HG02973 (cell line): ENCODE data around the gene AP2A2.

Source experiments
- ATAC-seq: cut with Tn5 transposase; IDR thresholded peaks from one replicate; pipeline ENCODE4 v1.9.1; 2021; ENCODE audit warnings: moderate library complexity; ENCODE audit not compliant: unreplicated experiment

The AP2A2 gene

DNA sequence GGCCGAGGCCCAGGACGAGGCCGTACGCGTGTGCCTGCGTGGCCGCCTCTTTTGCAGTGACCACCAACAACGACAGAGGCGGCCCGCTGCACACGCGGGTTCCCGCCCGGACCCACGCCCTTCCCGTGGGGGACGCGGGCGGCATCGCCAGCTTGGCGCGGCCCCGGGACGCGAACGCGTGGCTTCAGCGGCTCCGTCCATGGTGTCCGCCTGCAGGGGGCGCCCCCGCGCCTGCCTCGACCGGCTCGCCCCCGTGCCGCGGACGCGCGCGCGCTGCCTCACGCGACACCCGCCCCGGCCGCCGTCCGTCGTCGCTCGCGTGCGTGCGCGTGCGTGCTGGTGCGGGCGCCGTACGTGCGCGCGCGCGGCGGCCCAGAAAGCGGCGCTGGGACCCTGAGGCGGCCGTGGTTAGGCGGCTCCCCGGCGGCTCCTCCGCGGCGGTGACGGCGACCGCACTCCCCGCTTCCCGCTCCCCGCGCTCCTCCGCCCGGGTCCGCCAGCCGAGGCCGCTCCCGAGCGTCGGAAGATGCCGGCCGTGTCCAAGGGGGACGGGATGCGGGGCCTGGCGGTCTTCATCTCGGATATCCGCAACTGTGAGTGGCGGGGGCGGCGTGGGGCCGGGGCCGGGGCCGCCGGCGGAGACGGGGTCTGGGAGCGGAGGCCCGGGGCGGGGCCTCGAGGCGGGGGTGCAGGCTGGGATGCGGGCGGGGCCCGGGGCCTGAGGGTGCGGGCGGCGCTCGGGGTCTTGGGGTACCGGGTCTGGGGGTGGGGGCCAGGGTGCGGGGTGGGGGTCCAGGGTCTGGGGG, at the start of gene AP2A2:
Gene AP2A2, plus strand, starts transcription at position 375 of the 806 bp plus-strand sequence. Its CDS starts 152 bp downstream, at position 527.
- ATAC-seq = peak; percentile 63

DNA sequence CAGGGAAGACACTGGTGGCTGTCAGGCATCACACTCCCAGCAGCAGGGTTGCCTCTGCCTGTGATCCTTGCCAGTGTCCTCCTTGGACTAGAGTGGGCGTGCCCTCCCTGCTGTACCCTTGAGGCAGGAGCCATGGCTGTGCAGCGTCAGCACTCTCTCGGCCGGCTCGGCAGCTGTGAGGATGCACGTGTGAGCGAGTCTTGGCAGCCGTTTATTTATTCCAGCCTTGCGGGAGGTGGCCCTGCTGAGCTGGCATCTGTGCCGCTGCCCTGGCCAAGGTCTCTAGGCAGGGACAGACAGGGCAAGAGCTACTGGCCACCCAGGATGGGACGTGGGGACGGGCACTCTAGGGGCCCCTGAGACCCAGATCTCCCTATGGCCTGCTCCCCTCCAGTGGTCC, 49.1 kb upstream of the AP2A2 start:
- ATAC-seq = no peak

- ATAC-seq = no peak
Measured at GRCh38 chr11:877565-877964, 48.1 kb upstream of the AP2A2 start.

GRCh38 chr11:880447-880846, 45.2 kb upstream of the AP2A2 start:
- no peak for ATAC-seq

- no peak for ATAC-seq
Measured at GRCh38 chr11:882596-882995, 43.1 kb upstream of the AP2A2 start.

DNA sequence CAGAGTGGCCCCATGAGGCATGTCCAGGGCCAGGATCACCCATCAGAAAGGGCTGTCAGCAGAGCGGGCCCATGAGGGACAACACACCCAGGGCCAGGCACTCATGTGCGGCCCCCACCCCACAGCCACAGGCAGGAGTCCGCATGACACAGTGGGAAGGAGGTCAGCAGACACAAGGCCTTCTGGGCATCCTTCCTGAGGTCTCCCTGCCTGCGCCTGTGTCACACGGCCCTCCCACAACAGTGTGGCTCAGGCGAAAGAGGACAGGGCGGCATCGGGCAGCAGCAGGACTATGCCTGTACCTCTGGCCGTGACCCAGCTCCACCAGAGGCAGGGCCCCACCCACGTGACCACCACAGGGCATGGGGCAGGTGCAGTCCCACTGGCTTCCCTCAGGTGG, 42.1 kb upstream of the AP2A2 start:
- ATAC-seq = no peak

DNA sequence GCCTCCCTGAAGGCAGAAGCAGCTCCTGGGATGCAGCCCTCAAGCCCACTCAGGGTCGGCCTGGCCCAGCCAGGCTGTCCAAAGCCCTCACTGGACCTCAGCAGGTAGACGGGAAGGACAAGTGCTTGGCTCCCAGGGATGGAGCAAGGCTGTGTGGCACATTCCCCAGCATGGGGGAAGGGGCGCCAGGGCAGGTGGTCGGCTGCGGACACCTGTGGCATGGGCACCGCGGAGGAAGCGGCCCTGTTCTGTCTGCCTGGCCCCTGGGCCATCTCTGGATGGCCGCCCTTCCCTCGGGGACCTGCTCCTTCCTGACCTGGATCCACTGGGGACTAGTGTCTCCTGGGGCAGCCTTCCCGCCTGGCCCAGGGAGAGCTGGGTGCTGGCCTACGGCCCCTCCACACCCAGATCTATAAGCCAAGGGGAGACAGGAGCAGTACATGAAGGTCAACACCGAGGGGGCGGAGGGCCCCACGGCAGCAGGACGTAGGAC, 41.0 kb upstream of the AP2A2 start:
- ATAC-seq = no peak

DNA sequence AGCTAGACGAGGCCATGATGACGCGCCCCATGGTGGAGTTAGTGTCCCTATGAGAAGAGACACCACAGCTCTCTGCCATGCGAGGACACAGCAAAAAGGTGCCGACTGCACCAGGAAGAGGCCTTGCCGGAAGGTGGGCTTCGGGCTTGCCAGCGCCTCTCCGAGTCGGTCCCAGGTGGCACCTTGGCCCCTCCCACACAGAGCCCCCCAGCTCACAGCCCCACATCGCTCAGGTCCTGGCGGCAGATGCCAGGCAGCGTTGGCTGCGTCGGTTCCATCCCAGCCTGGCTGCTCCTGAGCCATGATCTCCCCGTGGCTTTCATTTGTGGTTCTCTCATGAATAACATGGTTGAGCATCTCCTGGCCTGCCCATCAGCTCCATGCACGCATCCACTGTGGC, 39.1 kb upstream of the AP2A2 start:
- no peak for ATAC-seq

DNA sequence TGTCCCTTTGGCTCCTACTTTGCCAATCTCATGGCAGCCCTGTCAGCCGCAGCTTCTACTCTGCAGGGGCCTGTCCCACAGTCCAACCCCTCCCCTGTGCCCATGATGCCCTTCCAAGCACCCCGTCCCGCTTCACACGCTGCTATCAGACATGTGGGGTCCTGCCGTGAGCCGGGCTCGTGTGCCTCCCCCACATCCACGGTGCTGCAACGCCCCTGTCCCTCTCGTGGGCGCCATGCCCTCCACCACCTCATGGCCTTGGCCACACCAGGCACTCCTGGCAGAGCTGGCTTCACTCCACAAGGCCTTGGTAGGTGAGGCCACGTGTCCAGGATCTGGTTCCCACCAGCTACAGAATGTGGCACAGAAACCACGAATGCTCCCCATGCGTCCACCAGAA, 38.1 kb upstream of the AP2A2 start:
- no peak for ATAC-seq

DNA sequence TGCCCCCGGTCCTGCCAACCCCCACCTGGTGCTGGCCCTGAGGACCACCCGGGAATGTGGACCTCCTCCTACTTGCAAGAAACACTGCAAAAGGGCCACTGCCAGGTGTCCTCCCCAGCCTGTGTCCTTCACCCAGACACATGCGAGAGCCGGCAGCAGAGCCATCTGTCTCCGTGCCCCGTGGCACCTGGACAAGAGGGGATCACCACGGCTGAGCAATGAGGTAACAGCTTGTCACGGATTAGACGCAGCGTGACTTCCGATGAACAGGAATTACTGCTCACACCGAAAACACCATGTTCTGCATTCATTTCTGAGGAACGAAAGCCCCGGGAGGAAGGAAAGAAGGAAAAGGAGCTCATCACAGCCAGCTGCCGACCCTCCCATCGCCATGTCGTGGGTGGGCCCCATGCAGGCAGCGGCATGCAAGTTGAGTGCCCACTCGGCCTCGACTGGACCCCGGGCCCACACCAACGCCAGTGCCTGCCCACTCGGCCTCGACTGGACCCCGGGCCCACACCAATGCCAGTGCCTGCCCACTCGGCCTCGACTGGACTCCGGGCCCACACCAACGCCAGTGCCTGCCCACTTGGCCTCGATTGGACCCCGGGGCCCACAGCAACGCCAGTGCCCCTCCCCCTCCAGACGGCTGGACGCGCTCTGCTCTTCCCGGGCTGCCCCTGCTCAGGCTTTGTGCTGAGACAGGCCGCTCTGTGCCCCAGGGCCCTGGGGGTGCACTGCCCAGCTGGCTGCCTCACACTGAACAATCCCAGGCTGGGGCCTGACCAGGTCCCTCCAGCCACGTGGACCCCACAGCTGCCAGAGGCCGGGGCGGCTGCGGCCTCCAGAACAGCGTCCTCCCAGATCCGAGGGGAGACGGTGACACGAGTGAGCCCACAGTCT, 37.1 kb upstream of the AP2A2 start:
- ATAC-seq = no peak

DNA sequence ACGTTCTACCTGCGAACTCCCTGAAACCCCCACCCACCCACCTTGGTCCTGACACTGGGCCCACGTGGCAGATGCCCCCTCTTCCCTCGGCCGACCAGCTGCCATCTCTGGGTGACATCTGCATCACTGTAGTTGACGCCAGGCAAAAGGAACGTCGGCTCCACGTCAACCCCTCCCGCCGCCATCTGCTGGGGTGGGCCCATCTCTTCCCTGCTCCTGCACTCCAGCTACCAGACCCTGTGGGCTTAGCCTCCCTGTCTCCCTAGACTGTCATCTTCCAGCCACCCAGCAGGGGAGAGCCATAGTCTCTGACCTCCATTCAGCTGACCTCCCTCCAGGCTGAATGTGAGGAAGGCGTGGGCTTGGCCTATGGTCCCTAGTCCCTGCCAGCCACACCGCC, 36.4 kb upstream of the AP2A2 start:
- no peak for ATAC-seq

DNA sequence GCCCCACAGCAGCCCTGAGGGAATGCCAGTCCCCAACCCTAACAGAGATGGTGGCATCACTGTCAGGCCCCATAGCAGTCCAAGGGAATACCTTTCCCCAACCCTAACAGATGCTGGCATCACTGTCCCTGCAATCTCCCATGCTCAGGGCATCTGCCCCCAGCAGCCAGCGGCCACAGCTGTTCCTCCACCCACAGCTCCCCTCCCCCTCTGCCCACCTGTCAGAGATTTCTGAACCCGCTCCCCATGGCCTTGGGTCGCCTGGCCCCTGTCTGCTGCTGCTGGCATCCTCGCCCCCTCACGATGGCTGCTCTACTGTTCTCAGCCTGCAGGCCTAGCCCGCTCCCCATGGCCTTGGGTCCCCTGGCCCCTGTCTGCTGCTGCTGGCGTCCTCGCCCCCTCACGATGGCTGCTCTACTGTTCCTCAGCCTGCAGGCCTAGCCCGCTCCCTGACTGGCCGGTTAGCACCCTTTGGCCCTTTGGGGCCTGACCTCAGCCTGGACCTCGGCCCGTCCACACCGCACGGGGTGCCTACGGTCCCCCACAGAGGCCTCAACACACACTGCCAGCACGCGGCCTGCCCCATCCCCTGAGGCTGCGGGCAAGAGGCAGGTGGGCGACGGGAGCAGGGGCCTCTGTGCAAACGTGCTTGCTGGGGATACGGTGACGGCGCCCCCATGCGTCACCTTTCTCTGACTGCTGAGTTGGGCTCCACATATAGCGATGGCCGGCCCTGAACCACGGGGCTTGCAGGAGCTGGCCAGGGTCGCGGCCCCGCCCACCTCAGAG, 35.8 kb upstream of the AP2A2 start:
- no peak for ATAC-seq

DNA sequence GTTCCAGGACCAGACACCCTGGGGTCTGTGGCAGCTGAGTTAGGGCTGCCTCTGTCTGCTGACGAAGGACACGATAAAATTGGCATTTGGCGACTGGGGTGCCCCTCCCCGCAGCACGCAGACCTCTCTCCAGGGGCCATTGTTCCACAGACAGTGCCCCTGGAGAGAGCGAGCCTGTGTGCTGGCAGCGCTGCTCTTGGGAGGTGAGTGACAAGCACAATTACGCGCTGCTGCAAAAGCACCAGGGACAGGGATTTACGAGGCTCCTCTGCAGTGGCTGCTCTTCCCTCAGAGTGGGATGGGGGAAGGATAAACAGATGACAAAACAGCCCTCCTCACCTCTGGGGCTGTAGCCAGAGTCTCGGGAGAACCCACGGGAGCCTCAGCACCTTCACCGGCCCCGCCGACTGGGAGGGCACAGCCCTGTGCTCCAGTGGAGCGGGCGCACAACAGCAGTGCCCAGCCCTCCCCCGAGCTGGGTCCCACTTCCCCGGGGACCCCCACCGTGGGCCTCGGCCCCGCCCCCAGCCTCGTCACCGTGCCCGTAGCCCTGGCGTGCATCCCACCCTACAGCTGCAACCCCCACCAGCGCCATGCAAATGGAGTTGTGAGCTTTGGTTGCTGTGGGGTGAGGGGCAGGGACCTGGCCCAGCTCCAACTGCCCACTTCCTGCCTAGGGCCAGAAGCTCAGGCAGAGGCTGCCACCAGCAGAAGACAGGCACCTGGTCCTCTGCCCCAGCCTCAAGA, 34.7 kb upstream of the AP2A2 start:
- no peak for ATAC-seq

DNA sequence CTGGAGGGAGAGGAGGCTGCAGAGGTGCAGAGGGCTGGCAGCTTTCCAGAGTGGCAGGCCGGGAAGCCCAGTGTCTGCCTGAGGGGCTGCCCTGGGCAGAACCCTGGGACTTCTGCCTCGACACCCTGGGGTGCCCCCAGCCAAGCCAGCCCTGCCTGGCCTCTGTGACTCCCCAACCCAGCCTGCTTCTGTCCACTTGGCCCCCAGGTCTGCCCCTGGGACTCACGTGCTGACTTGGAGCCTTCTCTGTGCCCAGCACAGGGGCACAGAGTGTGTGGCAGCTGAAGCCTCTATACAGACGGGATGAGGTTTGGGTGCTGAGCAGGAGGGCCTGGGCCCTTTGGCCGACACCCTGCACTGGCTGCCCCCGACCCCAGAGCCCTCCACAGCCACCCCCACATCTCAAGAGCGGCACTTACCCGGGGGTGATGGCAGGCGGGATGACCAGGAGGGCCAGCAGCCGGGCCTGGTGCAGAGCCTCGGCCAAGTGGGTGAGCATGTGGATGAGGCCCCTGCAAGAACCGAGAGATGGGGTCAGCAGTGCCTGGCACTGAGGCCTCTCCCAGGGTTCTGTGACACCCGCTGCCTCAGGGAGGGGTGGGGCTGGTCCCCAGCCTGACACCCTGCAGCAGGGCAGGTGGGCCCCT, 32.5 kb upstream of the AP2A2 start:
- no peak for ATAC-seq

DNA sequence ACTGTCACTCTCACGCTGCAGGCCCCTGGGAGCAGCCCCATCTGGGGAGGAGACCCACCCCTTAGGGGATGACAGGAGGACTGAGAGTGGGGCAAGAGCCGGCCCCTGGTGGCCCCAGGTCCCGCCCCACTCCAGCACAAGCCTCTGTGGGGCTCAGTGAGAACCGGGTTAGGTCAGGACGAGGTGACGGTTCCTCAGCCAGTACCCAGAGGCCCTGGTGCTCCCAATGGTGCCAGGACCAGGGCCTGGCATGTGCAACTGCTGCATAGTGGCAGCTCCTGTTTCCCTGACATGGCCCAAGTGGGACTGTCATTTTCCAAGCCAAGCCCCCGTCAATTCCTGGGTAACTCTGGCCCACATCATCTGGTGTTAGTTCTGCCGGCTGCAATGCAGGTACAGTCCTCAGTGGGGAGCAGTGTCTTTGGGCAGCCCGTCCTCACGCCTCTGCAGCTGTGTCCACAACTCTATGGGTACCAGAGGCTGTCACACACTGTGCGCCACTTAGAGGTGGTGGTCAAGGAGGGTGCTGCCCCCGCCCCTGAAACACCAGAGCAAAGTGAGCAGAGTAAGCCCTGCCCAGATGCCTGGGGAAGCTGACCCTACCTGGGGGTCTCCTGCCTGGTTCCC, 31.0 kb upstream of the AP2A2 start:
- ATAC-seq = no peak

DNA sequence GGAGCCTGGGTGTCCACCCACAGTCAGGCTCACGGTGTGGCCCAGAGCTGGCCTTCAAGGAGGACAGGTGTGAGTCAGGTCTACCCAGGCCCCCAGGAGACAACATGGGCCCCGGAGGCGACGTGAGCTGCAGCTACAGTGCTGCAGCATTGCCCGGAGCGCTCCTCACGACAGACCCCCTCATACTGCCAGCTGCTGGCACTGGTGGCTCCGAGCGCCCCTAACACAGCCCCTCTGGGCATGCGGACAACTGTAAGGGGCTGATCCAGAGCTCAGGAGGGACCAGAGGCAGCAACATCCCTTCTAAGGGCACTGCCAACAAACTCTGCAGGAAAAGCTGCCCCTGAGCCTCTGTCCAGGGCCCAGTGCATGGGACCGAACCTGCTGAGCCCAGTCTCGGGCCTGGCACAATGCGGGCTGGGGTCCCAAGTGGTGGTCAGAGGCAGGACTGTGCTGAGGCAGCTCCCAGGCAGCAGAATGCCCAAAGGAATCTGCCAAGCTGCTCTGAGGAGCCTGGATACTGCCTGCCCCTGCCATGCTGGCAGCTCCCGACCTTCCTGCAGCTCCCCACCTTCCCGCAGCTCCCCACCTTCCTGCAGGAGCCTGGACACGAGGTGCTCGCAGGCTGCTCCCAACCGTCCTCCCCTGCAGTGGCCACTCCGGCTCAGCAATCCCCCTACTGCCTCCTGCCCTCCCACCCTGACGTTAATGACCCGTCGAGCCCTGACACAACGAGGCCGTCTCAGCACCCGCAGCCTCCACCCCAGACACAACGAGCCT, 30.1 kb upstream of the AP2A2 start:
- ATAC-seq = no peak

DNA sequence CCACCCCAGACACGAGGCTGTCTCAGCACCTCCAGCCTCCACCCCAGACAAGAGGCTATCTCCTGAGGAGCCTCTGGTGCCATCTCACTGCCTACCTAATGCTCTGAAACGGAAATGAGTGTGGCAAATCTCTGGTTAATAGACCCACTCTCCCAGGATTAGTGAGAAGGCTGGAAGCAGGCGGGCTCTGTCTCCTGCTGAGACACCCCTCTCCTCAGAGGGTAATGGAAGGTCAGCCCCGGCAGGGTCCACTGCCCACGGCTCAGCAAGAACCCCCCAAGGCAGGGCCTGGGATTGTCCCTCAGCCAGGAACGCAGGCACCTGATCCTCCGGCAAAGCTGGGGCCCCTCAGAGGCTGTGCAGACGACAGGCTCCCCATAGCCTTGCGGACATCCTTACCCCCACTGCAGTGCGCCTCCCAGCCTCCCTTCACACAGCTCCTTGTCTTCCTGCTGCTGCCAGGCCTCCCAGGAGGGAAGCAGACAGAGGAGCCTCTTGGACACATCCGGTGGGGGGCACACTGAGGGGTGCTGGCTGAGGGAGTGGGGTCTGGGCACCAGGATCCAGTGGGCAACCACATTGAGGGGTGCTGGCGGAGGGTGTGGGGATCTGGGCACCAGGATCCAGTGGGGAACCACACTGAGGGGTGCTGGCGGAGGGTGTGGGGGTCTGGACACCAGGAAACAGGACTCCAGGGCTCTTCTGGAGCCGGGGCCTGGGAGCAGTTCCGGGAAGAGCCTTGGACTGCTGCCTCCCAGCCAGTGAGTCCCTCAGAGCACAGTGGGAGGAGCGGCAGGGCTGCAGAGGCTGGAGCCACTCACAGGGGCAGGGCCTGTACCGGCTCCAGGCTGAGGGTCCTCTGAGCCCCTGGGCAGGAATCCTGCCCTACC, 28.2 kb upstream of the AP2A2 start:
- no peak for ATAC-seq

DNA sequence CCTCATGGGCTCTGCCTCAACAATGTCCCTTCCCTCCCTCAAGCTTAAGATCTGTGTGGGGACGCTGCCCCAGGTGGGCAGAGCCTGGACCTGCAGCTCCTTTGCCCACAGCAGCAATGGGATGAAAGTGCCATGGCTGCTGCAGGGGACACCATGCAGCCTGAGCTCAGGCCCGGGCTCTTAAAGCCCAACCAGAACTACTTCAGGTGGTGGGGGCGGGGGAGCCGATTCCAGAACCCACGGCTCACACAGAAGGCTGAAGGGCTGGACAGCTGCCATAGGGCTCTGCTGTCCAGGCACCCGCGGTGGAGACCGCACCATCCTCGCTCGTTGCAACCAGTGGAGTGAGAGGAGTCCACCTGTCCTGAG, 27.5 kb upstream of the AP2A2 start:
- ATAC-seq = no peak
